ENCODE measurements around the gene CAMTA1.
"Not testable (repeated sequence)": the region's sequence is repeated elsewhere in the genome, so short reads cannot be mapped to it uniquely, and the experiment has no call there.

The CAMTA1 gene, protein sequence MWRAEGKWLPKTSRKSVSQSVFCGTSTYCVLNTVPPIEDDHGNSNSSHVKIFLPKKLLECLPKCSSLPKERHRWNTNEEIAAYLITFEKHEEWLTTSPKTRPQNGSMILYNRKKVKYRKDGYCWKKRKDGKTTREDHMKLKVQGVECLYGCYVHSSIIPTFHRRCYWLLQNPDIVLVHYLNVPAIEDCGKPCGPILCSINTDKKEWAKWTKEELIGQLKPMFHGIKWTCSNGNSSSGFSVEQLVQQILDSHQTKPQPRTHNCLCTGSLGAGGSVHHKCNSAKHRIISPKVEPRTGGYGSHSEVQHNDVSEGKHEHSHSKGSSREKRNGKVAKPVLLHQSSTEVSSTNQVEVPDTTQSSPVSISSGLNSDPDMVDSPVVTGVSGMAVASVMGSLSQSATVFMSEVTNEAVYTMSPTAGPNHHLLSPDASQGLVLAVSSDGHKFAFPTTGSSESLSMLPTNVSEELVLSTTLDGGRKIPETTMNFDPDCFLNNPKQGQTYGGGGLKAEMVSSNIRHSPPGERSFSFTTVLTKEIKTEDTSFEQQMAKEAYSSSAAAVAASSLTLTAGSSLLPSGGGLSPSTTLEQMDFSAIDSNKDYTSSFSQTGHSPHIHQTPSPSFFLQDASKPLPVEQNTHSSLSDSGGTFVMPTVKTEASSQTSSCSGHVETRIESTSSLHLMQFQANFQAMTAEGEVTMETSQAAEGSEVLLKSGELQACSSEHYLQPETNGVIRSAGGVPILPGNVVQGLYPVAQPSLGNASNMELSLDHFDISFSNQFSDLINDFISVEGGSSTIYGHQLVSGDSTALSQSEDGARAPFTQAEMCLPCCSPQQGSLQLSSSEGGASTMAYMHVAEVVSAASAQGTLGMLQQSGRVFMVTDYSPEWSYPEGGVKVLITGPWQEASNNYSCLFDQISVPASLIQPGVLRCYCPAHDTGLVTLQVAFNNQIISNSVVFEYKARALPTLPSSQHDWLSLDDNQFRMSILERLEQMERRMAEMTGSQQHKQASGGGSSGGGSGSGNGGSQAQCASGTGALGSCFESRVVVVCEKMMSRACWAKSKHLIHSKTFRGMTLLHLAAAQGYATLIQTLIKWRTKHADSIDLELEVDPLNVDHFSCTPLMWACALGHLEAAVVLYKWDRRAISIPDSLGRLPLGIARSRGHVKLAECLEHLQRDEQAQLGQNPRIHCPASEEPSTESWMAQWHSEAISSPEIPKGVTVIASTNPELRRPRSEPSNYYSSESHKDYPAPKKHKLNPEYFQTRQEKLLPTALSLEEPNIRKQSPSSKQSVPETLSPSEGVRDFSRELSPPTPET (N-terminal part only)

GRCh38 chr1:6785318-6785727 is at the start of gene CAMTA1:
Gene CAMTA1, plus strand, starts transcription at chr1:6785454. Its CDS starts 77 bp downstream, at chr1:6785531.
- no peak for DNase-seq

- no peak for DNase-seq
Measured at GRCh38 chr1:6738987-6739676, 46.1 kb upstream of the CAMTA1 start.

DNA sequence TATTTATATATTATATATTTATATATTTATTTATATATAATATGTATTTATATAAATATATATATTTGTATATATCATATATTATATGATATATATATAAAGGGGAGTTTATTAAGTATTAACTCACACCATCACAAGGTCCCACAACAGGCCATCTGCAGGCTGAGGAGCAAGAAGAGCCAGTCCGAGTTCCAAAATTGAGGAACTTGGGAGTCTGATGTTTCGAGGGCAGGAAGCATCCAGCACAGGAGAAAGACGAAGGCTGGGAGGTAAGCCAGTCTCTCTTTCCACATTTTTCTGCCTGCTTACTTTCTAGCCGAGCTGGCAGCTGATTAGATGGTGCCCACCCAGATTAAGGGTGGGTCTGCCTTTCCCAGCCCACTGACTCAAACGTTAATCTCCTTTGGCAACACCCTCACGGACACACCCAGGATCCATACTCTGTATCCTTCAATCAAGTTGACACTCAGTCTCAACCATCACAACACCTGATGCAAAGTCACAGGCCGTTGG is 42.5 kb upstream of the CAMTA1 start:
- DNase-seq: not testable (repeated sequence)

GRCh38 chr1:6743189-6744101 is 41.8 kb upstream of the CAMTA1 start:
- DNase-seq: peak; percentile 45 to 86

DNA sequence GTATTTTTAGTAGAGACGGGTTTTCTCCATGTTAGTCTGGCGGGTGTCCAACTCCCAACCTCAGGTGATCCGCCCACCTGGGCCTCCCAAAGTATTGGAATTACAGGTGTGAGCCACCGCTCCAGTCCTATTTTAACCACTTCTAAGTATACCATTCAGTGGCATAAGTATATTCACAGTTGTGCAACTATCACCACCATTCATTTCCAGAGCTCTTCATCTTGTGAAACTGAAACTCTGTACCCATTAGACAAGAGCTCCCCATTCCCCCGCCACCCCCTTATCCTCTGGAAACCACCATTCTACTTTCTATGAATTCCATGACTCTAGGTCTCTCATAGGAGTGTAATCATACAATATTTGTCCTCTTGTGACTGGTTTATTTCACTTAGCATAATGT is 40.2 kb upstream of the CAMTA1 start:
- DNase-seq: no peak

DNA sequence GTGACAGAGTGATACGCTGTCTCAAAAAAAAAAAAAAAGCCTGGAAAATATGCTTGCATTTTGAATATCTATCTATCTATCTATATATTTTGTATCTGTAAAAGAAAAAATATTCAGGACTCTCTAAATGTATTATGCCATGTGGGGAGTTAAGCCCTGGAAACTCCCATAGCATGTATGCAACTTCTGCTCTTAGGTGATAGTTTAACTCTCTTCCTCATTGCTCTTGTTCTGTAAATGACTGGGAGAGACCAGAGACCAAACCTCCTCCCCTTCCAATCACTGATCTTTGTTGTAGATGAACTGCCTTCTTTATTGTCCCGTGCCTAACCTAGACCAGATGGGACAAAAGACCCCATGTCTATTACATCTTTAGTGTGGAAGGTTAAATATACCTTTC is 37.6 kb upstream of the CAMTA1 start:
- no peak for DNase-seq

- no peak for DNase-seq
Measured at GRCh38 chr1:6750490-6750889, 34.8 kb upstream of the CAMTA1 start.

GRCh38 chr1:6753320-6754140 is 31.7 kb upstream of the CAMTA1 start:
- no peak for DNase-seq

DNA sequence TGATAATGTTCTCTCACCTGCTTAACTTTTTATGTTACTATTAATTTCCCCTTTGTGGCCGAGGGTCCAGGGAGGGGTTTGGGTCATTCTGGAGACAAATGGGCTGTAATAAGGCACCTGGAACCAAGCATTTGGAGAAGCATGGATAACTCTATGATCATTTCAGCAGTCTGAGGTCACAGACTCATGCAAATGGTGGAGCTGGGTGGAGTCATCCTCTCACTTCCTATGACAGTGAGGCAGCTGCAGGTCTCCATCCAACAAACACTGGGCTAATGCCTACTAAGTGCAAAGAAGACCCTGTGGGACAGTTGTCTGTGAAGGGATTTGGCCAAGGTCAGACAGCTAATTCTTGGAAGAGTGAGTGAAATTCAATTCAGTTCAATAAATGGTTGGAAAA is 28.8 kb upstream of the CAMTA1 start:
- DNase-seq: no peak

GRCh38 chr1:6757719-6758435 is 27.4 kb upstream of the CAMTA1 start:
- DNase-seq: no peak

DNA sequence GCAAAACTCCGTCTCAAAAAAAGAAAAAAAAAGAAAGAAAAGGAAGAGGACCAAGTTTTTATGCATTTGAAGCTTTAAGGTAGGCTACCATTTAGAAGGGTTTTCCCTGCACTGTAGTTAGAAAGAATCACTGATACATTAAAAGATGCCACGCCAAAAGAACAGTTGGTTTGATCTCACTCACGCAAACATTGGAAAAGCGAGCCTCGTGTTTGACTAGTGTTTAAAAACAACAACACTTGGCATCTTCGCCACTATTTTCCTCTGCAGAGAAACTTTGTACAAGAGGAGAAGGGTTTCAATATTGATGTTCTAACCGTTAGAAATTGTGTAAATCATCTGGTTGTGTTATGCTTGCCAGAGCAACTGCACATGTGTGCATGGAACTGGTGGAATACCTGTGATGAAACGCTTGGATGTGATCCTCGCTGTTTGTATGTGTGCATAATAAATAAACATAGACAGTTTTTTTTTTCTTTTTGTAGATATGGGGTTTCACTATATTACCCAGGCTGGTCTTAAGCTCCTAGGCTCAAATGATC is 24.0 kb upstream of the CAMTA1 start:
- no peak for DNase-seq

DNA sequence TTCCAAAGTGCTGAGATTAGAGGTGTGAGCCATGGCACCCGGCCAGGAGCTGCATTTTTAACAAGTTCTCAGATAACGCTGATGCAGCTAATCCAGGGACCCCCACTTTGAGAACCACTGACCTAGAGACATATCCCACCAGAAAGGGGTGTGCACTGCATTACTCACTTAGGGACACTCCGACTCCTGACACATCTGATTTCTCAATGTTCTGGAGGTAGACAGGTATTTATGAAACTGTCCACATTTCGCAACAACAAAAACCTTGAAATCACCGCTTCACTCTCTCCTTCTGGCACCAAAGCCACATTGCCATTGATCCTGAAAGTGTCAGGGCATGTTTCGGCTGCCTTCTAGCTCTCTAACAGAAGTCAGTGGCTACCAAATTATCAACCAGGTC is 23.2 kb upstream of the CAMTA1 start:
- DNase-seq: no peak

DNA sequence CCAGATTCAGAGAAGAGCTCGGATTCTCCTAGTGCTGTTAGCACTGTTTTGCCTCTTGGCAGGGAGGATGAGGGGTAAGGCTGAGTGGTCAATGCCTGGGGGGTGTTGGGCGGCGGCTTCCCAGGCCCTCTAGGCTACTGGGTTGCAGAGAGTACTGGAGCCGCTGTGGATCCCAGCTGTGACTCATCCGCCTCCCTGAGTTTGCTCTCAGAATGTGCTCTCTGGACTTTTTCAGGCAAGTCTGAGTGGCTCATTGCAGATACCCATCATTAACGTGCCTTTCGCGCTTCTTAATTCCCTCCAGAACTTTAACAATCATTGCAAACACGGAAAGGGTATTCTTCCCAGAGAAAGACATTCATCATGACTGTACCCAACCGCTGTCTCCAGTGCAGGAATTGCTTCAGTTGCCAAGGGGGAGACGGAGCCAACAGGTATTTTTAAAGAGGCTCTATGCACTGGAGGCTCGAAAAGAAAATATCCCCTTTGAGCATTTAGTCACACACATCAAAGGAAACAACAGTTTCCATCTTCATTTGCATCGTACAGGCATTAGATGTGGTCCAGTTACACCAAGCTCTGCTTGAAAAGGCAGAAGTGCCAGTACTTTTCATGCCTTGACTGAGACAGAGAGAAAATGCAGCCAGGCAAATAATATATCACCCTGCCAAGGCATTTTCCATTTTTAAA is 14.4 kb upstream of the CAMTA1 start:
- no peak for DNase-seq

- DNase-seq: no peak
Measured at GRCh38 chr1:6771441-6771769, 13.8 kb upstream of the CAMTA1 start.

GRCh38 chr1:6774381-6774780 is 10.9 kb upstream of the CAMTA1 start:
- DNase-seq: no peak

GRCh38 chr1:6775261-6776043 is 9.8 kb upstream of the CAMTA1 start:
- no peak for DNase-seq

- DNase-seq: no peak
Measured at GRCh38 chr1:6776389-6776788, 8.9 kb upstream of the CAMTA1 start.

DNA sequence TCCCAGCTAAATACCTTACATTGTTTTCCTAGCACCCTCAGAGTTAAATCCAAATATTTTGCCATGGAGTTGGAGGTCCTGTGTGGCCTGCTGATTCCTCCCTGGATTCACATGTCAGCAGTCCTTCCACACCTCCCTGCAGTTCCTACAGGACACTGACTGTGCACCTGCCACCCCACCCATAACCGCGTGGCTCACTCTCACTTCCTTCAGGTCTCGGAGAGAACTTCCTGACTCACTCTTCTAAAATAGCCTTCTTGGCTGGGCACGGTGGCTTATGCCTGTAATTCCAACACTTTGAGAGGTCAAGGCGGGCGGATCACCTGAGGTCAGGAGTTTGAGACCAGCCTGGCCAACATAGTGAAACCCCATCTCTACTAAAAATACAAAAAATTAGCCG is 8.4 kb upstream of the CAMTA1 start:
- DNase-seq: no peak

Measured in bone marrow (tissue), 2 donors.